ENCODE results near the gene SVIL.

DNA sequence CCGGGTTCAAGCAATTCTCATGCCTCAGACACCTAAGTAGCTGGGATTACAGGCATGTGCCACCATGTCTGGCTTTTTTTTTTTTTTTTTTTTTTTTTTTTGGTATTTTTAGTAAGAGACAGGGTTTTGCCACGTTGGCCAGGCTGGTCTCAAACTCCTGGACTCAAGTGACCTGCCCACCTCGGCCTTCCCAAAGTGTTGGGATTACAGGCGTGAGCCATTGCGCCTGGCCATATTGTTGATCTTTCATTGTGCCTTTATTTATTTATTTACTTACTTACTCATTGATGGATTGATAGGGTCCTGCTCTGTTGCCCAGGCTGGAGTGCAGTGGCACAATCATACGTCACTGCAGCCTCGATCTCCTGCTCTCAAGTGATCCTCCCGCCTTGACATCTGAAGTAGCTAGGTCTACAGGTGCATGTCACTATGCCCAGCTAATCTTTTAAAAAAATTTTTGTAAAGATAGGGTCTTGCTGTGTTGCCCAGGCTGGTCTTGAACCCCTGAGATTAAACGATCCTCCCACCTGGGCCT lies 30.4 kb downstream of the SVIL start:
- no peak for TF ChIP-seq EZH2 (IDR thresholded peaks at IDR 0.05; ENCODE audit: borderline replicate concordance, low read length)
- TF ChIP-seq, protein P1, sequence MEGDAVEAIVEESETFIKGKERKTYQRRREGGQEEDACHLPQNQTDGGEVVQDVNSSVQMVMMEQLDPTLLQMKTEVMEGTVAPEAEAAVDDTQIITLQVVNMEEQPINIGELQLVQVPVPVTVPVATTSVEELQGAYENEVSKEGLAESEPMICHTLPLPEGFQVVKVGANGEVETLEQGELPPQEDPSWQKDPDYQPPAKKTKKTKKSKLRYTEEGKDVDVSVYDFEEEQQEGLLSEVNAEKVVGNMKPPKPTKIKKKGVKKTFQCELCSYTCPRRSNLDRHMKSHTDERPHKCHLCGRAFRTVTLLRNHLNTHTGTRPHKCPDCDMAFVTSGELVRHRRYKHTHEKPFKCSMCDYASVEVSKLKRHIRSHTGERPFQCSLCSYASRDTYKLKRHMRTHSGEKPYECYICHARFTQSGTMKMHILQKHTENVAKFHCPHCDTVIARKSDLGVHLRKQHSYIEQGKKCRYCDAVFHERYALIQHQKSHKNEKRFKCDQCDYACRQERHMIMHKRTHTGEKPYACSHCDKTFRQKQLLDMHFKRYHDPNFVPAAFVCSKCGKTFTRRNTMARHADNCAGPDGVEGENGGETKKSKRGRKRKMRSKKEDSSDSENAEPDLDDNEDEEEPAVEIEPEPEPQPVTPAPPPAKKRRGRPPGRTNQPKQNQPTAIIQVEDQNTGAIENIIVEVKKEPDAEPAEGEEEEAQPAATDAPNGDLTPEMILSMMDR (IDR thresholded peaks at IDR 0.05; ENCODE audit: low read length), result no peak

Data from OCI-LY1 (cell line).